Natural killer cell (primary cell): ENCODE data around the gene EPS8. TPM values are rescaled to one million over a fixed set of nuclear protein-coding genes. Genes with fewer than 3 reads are reported as not detected.

ENCODE experiments used
- ATAC-seq, 3 donors: fragments of 150-1000 bp in 2 of 3; fragments of 200-7000 bp in 1 of 3; cut with Tn5 transposase; 1 replicate in 1 of 3; 2 replicates in 2 of 3; pipeline ENCODE4 v1.10.0; 2021; ENCODE audit warnings: mild to moderate bottlenecking in 2 of 3, moderate library complexity in 2 of 3
- DNase-seq, 2 donors: peaks; one replicate each; pipeline versions ENCODE4 v3.0.0 to v3.0.0-alpha.2; 2013 to 2021; ENCODE audit warnings: mixed read lengths in 1 of 2
- H3K27ac ChIP-seq: one replicate; pipeline ENCODE4 v1.5.1; 2013; ENCODE audit warnings: mild to moderate bottlenecking, low read length
- H3K27me3 ChIP-seq: one replicate; pipeline ENCODE4 v1.6.1; 2013; ENCODE audit warnings: low read length; ENCODE audit not compliant: control insufficient read depth, insufficient read depth
- H3K36me3 ChIP-seq: one replicate; pipeline ENCODE4 v1.6.1; 2013; ENCODE audit warnings: low read length; ENCODE audit not compliant: control insufficient read depth, insufficient read depth
- H3K4me1 ChIP-seq: one replicate; pipeline ENCODE4 v1.6.1; 2013; ENCODE audit warnings: low read length; ENCODE audit not compliant: control insufficient read depth, insufficient read depth
- H3K4me3 ChIP-seq: one replicate; pipeline ENCODE4 v1.5.1; 2013; ENCODE audit warnings: low read length
- H3K9me3 ChIP-seq: one replicate; pipeline ENCODE4 v1.6.1; 2013; ENCODE audit warnings: low read length; ENCODE audit not compliant: control insufficient read depth, insufficient read depth
- H3K27ac Mint-ChIP-seq, 2 donors: one replicate each; pipeline ENCODE4 v1.8.0; 2022; ENCODE audit warnings: mild to moderate bottlenecking in 2 of 2, mixed read lengths in 2 of 2, moderate library complexity in 1 of 2
- H3K27me3 Mint-ChIP-seq, 2 donors: one replicate each; pipeline ENCODE4 v1.8.0; 2022; ENCODE audit warnings: low read depth in 2 of 2, mixed read lengths in 2 of 2
- H3K36me3 Mint-ChIP-seq: one replicate; pipeline ENCODE4 v1.8.0; 2022; ENCODE audit warnings: mixed read lengths
- H3K4me1 Mint-ChIP-seq, 2 donors: one replicate each; pipeline ENCODE4 v1.8.0; 2022; ENCODE audit warnings: mixed read lengths in 2 of 2
- H3K4me3 Mint-ChIP-seq: one replicate; pipeline ENCODE4 v1.8.0; 2022; ENCODE audit warnings: mild to moderate bottlenecking, moderate library complexity, mixed read lengths
- H3K9me3 Mint-ChIP-seq, 2 donors: one replicate each; pipeline ENCODE4 v1.8.0; 2022; ENCODE audit warnings: mixed read lengths in 2 of 2
- WGBS: methylation state at CpG from one replicate; pipeline ENCODE4 v1.1.7; 2013; ENCODE audit warnings: missing lambda C conversion rate; ENCODE audit not compliant: insufficient coverage; 5-methylcytosine and 5-hydroxymethylcytosine counted together
- intact Hi-C: fragments of 100-400 bp; cut with micrococcal nuclease; formaldehyde crosslinking; loops from one replicate; pipeline ENCODE4 v1.14.2; 2022
- total RNA-seq, 4 donors: library from RNA; stranded (reverse); fragments of 120-200 nt in 1 of 4; gene quantifications; one replicate each; pipeline versions ENCODE4 v1.2.3 to v1.2.4, GENCODE V29; 2013 to 2022
- TF ChIP-seq, protein P1 (sequence below): fragments of 200-600 bp; IDR thresholded peaks from one replicate; pipeline ENCODE4 v1.8.0; 2022; ENCODE audit warnings: antibody characterized with exemption

EPS8 gene
- total RNA-seq, 3 donors from 2014 or later (not counting 1 experiment from before 2014, with no cell fraction given), result 1.5 to 2.6 (median 1.5) TPM

- TF ChIP-seq, protein P1, sequence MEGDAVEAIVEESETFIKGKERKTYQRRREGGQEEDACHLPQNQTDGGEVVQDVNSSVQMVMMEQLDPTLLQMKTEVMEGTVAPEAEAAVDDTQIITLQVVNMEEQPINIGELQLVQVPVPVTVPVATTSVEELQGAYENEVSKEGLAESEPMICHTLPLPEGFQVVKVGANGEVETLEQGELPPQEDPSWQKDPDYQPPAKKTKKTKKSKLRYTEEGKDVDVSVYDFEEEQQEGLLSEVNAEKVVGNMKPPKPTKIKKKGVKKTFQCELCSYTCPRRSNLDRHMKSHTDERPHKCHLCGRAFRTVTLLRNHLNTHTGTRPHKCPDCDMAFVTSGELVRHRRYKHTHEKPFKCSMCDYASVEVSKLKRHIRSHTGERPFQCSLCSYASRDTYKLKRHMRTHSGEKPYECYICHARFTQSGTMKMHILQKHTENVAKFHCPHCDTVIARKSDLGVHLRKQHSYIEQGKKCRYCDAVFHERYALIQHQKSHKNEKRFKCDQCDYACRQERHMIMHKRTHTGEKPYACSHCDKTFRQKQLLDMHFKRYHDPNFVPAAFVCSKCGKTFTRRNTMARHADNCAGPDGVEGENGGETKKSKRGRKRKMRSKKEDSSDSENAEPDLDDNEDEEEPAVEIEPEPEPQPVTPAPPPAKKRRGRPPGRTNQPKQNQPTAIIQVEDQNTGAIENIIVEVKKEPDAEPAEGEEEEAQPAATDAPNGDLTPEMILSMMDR, result no peak
- Histone ChIP-seq H3K27ac (no peak overlapping the region), H3K27me3 (no peaks in the 10 kb centered on the region), H3K4me1 (no peaks in the 10 kb centered on the region), H3K36me3 (no peaks in the 10 kb centered on the region), H3K9me3 (no peaks in the 10 kb centered on the region), H3K4me3 (no peak overlapping the region)
- intact Hi-C loops, result no loop called here
- Mint-ChIP-seq H3K27me3 (peaks cover 0 to 4% of the 10 kb centered on the region in 2 donors), H3K4me1 (no peaks in the 10 kb centered on the region), H3K36me3 (no peaks in the 10 kb centered on the region), H3K9me3 (no peaks in the 10 kb centered on the region), H3K27ac (no peak overlapping the region), H3K4me3 (no peak overlapping the region)
- WGBS, result no CpG with 5 or more reads among the region's 3 CpGs
- DNase-seq (no peak), ATAC-seq (no peak)
Observed at GRCh38 chr12:15638231-15638630, 151.0 kb downstream of the EPS8 start.

DNA sequence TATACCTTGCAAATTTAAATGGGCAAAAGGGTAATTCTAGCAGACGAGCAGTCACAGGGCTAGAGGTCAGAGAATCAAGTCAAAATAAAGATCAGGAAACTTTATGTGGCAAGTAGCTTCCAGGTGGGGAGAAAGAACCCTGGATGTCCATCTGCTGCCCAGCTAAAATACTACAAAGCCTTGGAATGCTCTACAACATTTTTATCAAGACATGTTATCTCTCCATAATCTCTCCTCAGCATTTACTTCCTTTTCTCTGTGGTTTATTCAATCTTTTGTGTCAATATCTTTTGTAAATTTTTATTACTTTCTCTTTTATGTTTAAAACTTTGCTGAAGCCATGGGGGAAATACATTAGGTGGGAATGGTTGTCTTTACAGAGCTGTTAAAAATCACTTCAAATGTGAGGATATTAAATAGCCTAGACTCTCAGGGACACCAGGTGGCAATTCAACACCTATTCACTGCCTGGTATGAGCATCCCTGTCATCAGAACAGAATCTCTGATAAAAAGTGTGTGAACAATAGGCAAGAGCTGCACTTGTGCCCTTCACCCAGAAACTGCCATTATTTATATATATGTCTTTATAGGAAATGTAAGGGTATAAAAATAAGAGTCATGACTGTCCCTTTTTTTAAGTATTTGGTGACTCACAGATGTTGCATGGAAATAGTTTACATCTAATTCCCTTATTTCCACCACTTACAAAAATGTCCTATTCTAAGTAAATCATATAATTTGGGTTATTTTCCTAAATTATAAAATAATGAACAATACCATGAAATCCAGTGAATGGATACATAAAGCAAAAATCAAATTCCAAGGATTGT lies 152.9 kb downstream of the EPS8 start:
- TF ChIP-seq, protein P1, result no peak
- H3K9me3 ChIP-seq, result no peaks in the 10 kb centered on the region
- Mint-ChIP-seq H3K27ac (no peak overlapping the region), H3K36me3 (no peaks in the 10 kb centered on the region), H3K27me3 (peaks cover 0 to 4% of the 10 kb centered on the region in 2 donors), H3K4me1 (no peaks in the 10 kb centered on the region), H3K9me3 (no peaks in the 10 kb centered on the region), H3K4me3 (no peak overlapping the region)
- WGBS, result 85% methylated on average over 1 of the region's 1 CpG
- no peak for DNase-seq
- no peaks in the 10 kb centered on the region for H3K27me3 ChIP-seq
- H3K36me3 ChIP-seq, result no peaks in the 10 kb centered on the region
- H3K4me3 ChIP-seq, result no peak overlapping the region
- H3K27ac ChIP-seq, result no peak overlapping the region
- no peaks in the 10 kb centered on the region for H3K4me1 ChIP-seq
- intact Hi-C loops, result no loop called here
- ATAC-seq, result no peak

GRCh38 chr12:15634010-15634683 lies 155.0 kb downstream of the EPS8 start:
- H3K4me3 ChIP-seq, result no peak overlapping the region
- no peaks in the 10 kb centered on the region for H3K27me3 ChIP-seq
- H3K36me3 ChIP-seq, result no peaks in the 10 kb centered on the region
- no peaks in the 10 kb centered on the region for H3K9me3 ChIP-seq
- no peaks in the 10 kb centered on the region for H3K4me1 ChIP-seq
- no peak overlapping the region for H3K27ac ChIP-seq
- Mint-ChIP-seq H3K4me3 (no peak overlapping the region), H3K9me3 (no peaks in the 10 kb centered on the region), H3K27me3 (peaks cover 0 to 4% of the 10 kb centered on the region in 2 donors), H3K4me1 (no peaks in the 10 kb centered on the region), H3K27ac (no peak overlapping the region), H3K36me3 (no peaks in the 10 kb centered on the region)
- 94% methylated on average over 4 of the region's 4 CpGs for WGBS
- ATAC-seq, result no peak
- intact Hi-C loops, result no loop called here
- DNase-seq, result no peak
- TF ChIP-seq, protein P1, result no peak
